IMR-90 (cell line): ENCODE measurements around the gene SUN5. TPM values are rescaled to one million over a fixed set of nuclear protein-coding genes. Genes with fewer than 3 reads are reported as not detected.

ENCODE experiments used
- ATAC-seq: fragments of 200-7000 bp; cut with Tn5 transposase; 2 replicates; pipeline ENCODE4 v1.9.1; 2020; ENCODE audit warnings: low read depth, mild to moderate bottlenecking, moderate library complexity
- BruUV-seq: library from RNA; stranded (reverse); fragments of 400-500 nt; replicated peaks from 2 replicates; lab custom pipeline; 2021; lab: Mats Ljungman, UMichigan
- CTCF ChIA-PET: fragments of 300-600 bp; formaldehyde crosslinking; extraction: SDS; loops from one replicate; lab custom pipeline; 2021; ENCODE audit warnings: antibody characterized with exemption; lab: Yijun Ruan, JAX
- POLR2A ChIA-PET: fragments of 300-600 bp; sonication (Branson Sonifier 250); formaldehyde crosslinking; loops from one replicate; lab custom pipeline; 2022; ENCODE audit warnings: antibody characterized with exemption; ENCODE audit not compliant: unreplicated experiment; lab: Charles Lee
- DNase-seq: peaks from one replicate; pipeline ENCODE4 v3.0.0; 2013
- H2AFZ ChIP-seq: replicated peaks from 2 replicates; pipeline ENCODE3; 2013; ENCODE audit warnings: low read length, mild to moderate bottlenecking; ENCODE audit not compliant: poor library complexity
- H2AK5ac ChIP-seq: 2 replicates; pipeline ENCODE4 v1.6.1; 2013; ENCODE audit warnings: low read depth, low read length, inconsistent platforms
- H2AK9ac ChIP-seq: replicated peaks from 2 replicates; pipeline ENCODE3; 2013; ENCODE audit warnings: mild to moderate bottlenecking, low read depth, low read length, moderate library complexity; ENCODE audit not compliant: poor library complexity
- H2BK120ac ChIP-seq: 2 replicates; pipeline ENCODE4 v1.6.1; 2013; ENCODE audit warnings: low read depth, low read length, inconsistent platforms
- H2BK15ac ChIP-seq: 3 replicates; pipeline ENCODE4 v1.6.1; 2013; ENCODE audit warnings: low read depth, low read length, inconsistent platforms
- H2BK20ac ChIP-seq: 2 replicates; pipeline ENCODE4 v1.6.1; 2013; ENCODE audit warnings: low read depth, mild to moderate bottlenecking, inconsistent platforms, low read length, moderate library complexity
- H2BK5ac ChIP-seq: 2 replicates; pipeline ENCODE4 v1.6.1; 2013; ENCODE audit warnings: mild to moderate bottlenecking, low read depth, low read length, inconsistent platforms; ENCODE audit not compliant: poor library complexity, severe bottlenecking
- H3K14ac ChIP-seq: replicated peaks from 2 replicates; pipeline ENCODE4 v1.6.1; 2013; ENCODE audit warnings: low read depth, low read length, inconsistent platforms
- H3K18ac ChIP-seq: 2 replicates; pipeline ENCODE4 v1.6.1; 2013; ENCODE audit warnings: low read depth, low read length, control low read depth
- H3K23ac ChIP-seq: 2 replicates; pipeline ENCODE4 v1.6.1; 2013; ENCODE audit warnings: low read depth, low read length, inconsistent platforms
- H3K27ac ChIP-seq: 2 replicates; pipeline ENCODE4 v1.5.1; 2013; ENCODE audit warnings: mild to moderate bottlenecking, control low read depth, low read length; ENCODE audit not compliant: insufficient read depth
- H3K27me3 ChIP-seq: 2 replicates; pipeline ENCODE4 v1.6.1; 2013; ENCODE audit warnings: low read length; ENCODE audit not compliant: control insufficient read depth, insufficient read depth
- H3K36me3 ChIP-seq: 2 replicates; pipeline ENCODE4 v1.6.1; 2013; ENCODE audit warnings: low read length, mixed read lengths; ENCODE audit not compliant: control insufficient read depth, insufficient read depth
- H3K4ac ChIP-seq: 2 replicates; pipeline ENCODE4 v1.6.1; 2013; ENCODE audit warnings: low read depth, low read length, inconsistent platforms
- H3K4me1 ChIP-seq: 2 replicates; pipeline ENCODE4 v1.6.1; 2013; ENCODE audit warnings: low read length, mixed read lengths; ENCODE audit not compliant: control insufficient read depth, insufficient read depth
- H3K4me2 ChIP-seq: 2 replicates; pipeline ENCODE4 v1.6.1; 2013; ENCODE audit warnings: low read depth, mild to moderate bottlenecking, control low read depth, low read length, moderate library complexity
- H3K4me3 ChIP-seq: 2 replicates; pipeline ENCODE4 v1.5.1; 2013; ENCODE audit warnings: low read depth, mild to moderate bottlenecking, control low read depth, low read length, moderate library complexity; ENCODE audit not compliant: insufficient read depth
- H3K56ac ChIP-seq: 2 replicates; pipeline ENCODE4 v1.6.1; 2013; ENCODE audit warnings: low read length, inconsistent platforms; ENCODE audit not compliant: insufficient read depth; ENCODE audit errors: extremely low read depth
- H3K79me1 ChIP-seq, 2 experiments: 2 replicates each; pipeline ENCODE4 v1.6.1; 2013; ENCODE audit warnings: low read length in 2 of 2, inconsistent platforms in 1 of 2, low read depth in 1 of 2
- H3K9ac ChIP-seq: 2 replicates; pipeline ENCODE4 v1.6.1; 2013; ENCODE audit warnings: low read depth, low read length, control low read depth
- H3K9me1 ChIP-seq: 2 replicates; pipeline ENCODE4 v1.6.1; 2013; ENCODE audit warnings: low read length, inconsistent platforms; ENCODE audit not compliant: insufficient read depth
- H3K9me3 ChIP-seq: 2 replicates; pipeline ENCODE4 v1.6.1; 2013; ENCODE audit warnings: low read length; ENCODE audit not compliant: control insufficient read depth, insufficient read depth
- H4K20me1 ChIP-seq: 2 replicates; pipeline ENCODE4 v1.6.1; 2013; ENCODE audit warnings: low read length, inconsistent platforms; ENCODE audit not compliant: insufficient read depth
- H4K5ac ChIP-seq: 2 replicates; pipeline ENCODE4 v1.6.1; 2013; ENCODE audit warnings: mild to moderate bottlenecking, low read depth, low read length, control low read depth
- H4K8ac ChIP-seq, 2 experiments: 2 replicates each; pipeline ENCODE4 v1.6.1; 2013; ENCODE audit warnings: low read depth in 2 of 2, low read length in 2 of 2, control low read depth in 1 of 2, inconsistent platforms in 1 of 2
- H4K91ac ChIP-seq: 2 replicates; pipeline ENCODE4 v1.6.1; 2013; ENCODE audit warnings: low read depth, low read length, inconsistent platforms; ENCODE audit not compliant: insufficient read depth
- CEBPB ChIP-seq: IDR thresholded peaks from 2 replicates; pipeline ENCODE4 v1.6.1; 2012; ENCODE audit warnings: low read depth, low read length, improper control_type of control experiment
- CHD1 ChIP-seq: IDR thresholded peaks from 2 replicates; pipeline ENCODE4 v1.6.1; 2012; ENCODE audit warnings: low read depth, low read length, improper control_type of control experiment
- CTCF ChIP-seq: conservative IDR thresholded peaks from 2 replicates; pipeline ENCODE4 v1.5.1; 2012; ENCODE audit warnings: mild to moderate bottlenecking, low read depth, low read length, improper control_type of control experiment
- MAFK ChIP-seq: IDR thresholded peaks from 2 replicates; pipeline ENCODE4 v1.6.1; 2012; ENCODE audit warnings: low read depth, low read length, improper control_type of control experiment
- MAZ ChIP-seq: IDR thresholded peaks from 2 replicates; pipeline ENCODE4 v1.6.1; 2012; ENCODE audit warnings: low read depth, mild to moderate bottlenecking, low read length, improper control_type of control experiment, moderate library complexity, borderline replicate concordance
- MXI1 ChIP-seq: IDR thresholded peaks from 2 replicates; pipeline ENCODE4 v1.6.1; 2012; ENCODE audit warnings: low read depth, mild to moderate bottlenecking, low read length, moderate library complexity, borderline replicate concordance
- RAD21 ChIP-seq: IDR thresholded peaks from 2 replicates; pipeline ENCODE4 v1.6.1; 2012; ENCODE audit warnings: low read length, improper control_type of control experiment
- RCOR1 ChIP-seq: IDR thresholded peaks from 2 replicates; pipeline ENCODE4 v1.6.1; 2012; ENCODE audit warnings: mild to moderate bottlenecking, low read length, improper control_type of control experiment; ENCODE audit not compliant: insufficient replicate concordance
- SMC3 ChIP-seq: fragments of 150-350 bp; IDR thresholded peaks from 2 replicates; pipeline ENCODE4 v1.6.1; 2016; ENCODE audit warnings: low read depth, mild to moderate bottlenecking, antibody characterized with exemption, low read length, moderate library complexity
- USF2 ChIP-seq: fragments of 150-350 bp; IDR thresholded peaks from 2 replicates; pipeline ENCODE4 v1.6.1; 2017; ENCODE audit warnings: mild to moderate bottlenecking, antibody characterized with exemption, low read length, low read depth
- WGBS, 2 experiments: methylation state at CpG; one replicate each; pipeline versions ENCODE4 v1.1.5 to v1.1.7; 2013; ENCODE audit warnings: missing lambda C conversion rate in 2 of 2; ENCODE audit not compliant: insufficient read length in 1 of 2; ENCODE audit errors: extremely low coverage in 2 of 2; 5-methylcytosine and 5-hydroxymethylcytosine counted together
- dilution Hi-C: fragments of 300-500 bp; cut with HindIII; formaldehyde crosslinking; loops from one replicate; pipeline ENCODE4 v1.14.3; 2018; ENCODE audit warnings: low sequenced_read_pairs; ENCODE audit not compliant: unreplicated experiment
- in situ Hi-C: fragments of 300-500 bp; cut with MboI; formaldehyde crosslinking; loops from 3 replicates; pipeline ENCODE4 v1.14.3; 2019; ENCODE audit warnings: low sequenced_read_pairs, inconsistent platforms, mixed read lengths
- intact Hi-C: fragments of 100-400 bp; cut with micrococcal nuclease; formaldehyde crosslinking; loops from 2 replicates; pipeline ENCODE4 v1.10.0; 2022
- polyA plus RNA-seq, 3 experiments: library from polyadenylated mRNA; depleted of rRNA; stranded (reverse); fragments of >200 nt; gene quantifications; 2 replicates each; pipeline ENCODE4 v1.2.3, GENCODE V29; 2012; ENCODE audit warnings: low replicate concordance in 1 of 3
- total RNA-seq: library from RNA; depleted of rRNA; stranded (reverse); fragments of >200 nt; gene quantifications from 2 replicates; pipeline ENCODE4 v1.2.3, GENCODE V29; 2012

The SUN5 gene
- total and polyA plus RNA-seq, 2 of the 4 experiments (the other 2 are of a cell fraction): not detected

GRCh38 chr20:33026779-33027759, 22.8 kb upstream of the SUN5 start:
- no peak overlapping the region for H2BK5ac ChIP-seq
- no peak overlapping the region for H2AK9ac ChIP-seq
- H2AK5ac ChIP-seq: no peak overlapping the region
- no peak overlapping the region for H3K27ac ChIP-seq
- H3K4me2 ChIP-seq: no peak overlapping the region
- H2AFZ ChIP-seq: no peak overlapping the region
- DNase-seq (no peak), ATAC-seq (no peak)
- H3K56ac ChIP-seq: no peak overlapping the region
- H3K4ac ChIP-seq: no peak overlapping the region
- no peaks in the 10 kb centered on the region for H3K4me1 ChIP-seq
- no peaks in the 10 kb centered on the region for H4K20me1 ChIP-seq
- CTCF ChIA-PET: no interaction called here
- H3K23ac ChIP-seq: no peak overlapping the region
- H3K18ac ChIP-seq: no peak overlapping the region
- POLR2A ChIA-PET: no interaction called here
- H3K27me3 ChIP-seq: no peaks in the 10 kb centered on the region
- in situ Hi-C loops: no loop called here
- H2BK20ac ChIP-seq: no peak overlapping the region
- no peak overlapping the region for H4K91ac ChIP-seq
- H3K79me1 ChIP-seq: no peaks in the 10 kb centered on the region
- no peak overlapping the region for H3K9ac ChIP-seq
- dilution Hi-C loops: no loop called here
- no peaks in the 10 kb centered on the region for H3K36me3 ChIP-seq
- no peak overlapping the region for H3K14ac ChIP-seq
- no peak overlapping the region for H3K4me3 ChIP-seq
- H2BK15ac ChIP-seq: no peak overlapping the region
- BruUV-seq: no TSS peak
- intact Hi-C loops: no loop called here
- H3K9me3 ChIP-seq: no peaks in the 10 kb centered on the region
- WGBS, 2 experiments: 71% methylated on average over 4 of the region's 10 CpGs; no CpG with 5 or more reads in 1 of the 2 experiments
- no peaks in the 10 kb centered on the region for H3K9me1 ChIP-seq
- no peak for TF ChIP-seq RAD21
- TF ChIP-seq CTCF: no peak
- TF ChIP-seq MAFK: no peak
- no peak for TF ChIP-seq CHD1
- no peak for TF ChIP-seq SMC3
- TF ChIP-seq RCOR1: no peak
- no peak for TF ChIP-seq MAZ
- TF ChIP-seq USF2: no peak
- no peak for TF ChIP-seq MXI1
- TF ChIP-seq CEBPB: no peak
- no peak overlapping the region for H2BK120ac ChIP-seq
- no peak overlapping the region for H4K5ac ChIP-seq
- H4K8ac ChIP-seq: no peak overlapping the region
